ENCODE measurements around the gene CHST2. TPM values are rescaled to one million over a fixed set of nuclear protein-coding genes. Genes with fewer than 3 reads are reported as not detected.

The CHST2 gene
- total RNA-seq, 4 donors from 2014 or later = 3.3 to 10.8 (median 10.2) TPM

GRCh38 chr3:143123353-143123984, 3.9 kb downstream of the CHST2 start:
- H3K9me3 ChIP-seq = no peaks in the 10 kb centered on the region
- no peak for DNase-seq (ENCODE audit: extremely low spot score)
- no peak overlapping the region for H3K4me3 ChIP-seq
- H3K36me3 ChIP-seq = peaks cover 0 to 7% (median 3%) of the 10 kb centered on the region in 4 donors
- WGBS = 73% methylated on average over 7 of the region's 7 CpGs
- TF ChIP-seq POLR2A (IDR thresholded peaks at IDR 0.05; ENCODE audit: low read depth) (no peak), EP300 (IDR thresholded peaks at IDR 0.05) (no peak), CTCF (IDR thresholded peaks at IDR 0.05) (no peak), POLR2AphosphoS5 (IDR thresholded peaks at IDR 0.05) (no peak)
- H3K27ac ChIP-seq (replicated peaks in 1 of 4) = no peak overlapping the region
- intact Hi-C loops (cut with DNase I) = loop anchor here (10.0 kb wide), 1 partner anchor 551 kb away; no protein-coding TSS in a partner anchor
- peaks cover 10 to 39% (median 28%) of the 10 kb centered on the region in 4 donors for H3K4me1 ChIP-seq
- H3K27me3 ChIP-seq = peaks cover 0 to 27% (median 3%) of the 10 kb centered on the region in 4 donors

GRCh38 chr3:143124601-143125520, 5.3 kb downstream of the CHST2 start:
- intact Hi-C loops (cut with DNase I) = loop anchor here (10.0 kb wide), 1 partner anchor 550 kb away; no protein-coding TSS in a partner anchor
- TF ChIP-seq EP300 (IDR thresholded peaks at IDR 0.05) = no peak
- no peak for TF ChIP-seq CTCF (IDR thresholded peaks at IDR 0.05)
- TF ChIP-seq POLR2AphosphoS5 (IDR thresholded peaks at IDR 0.05) = no peak
- TF ChIP-seq POLR2A (IDR thresholded peaks at IDR 0.05; ENCODE audit: low read depth) = no peak
- 53% methylated on average over 9 of the region's 9 CpGs for WGBS
- no peak for DNase-seq (ENCODE audit: extremely low spot score)
- Histone ChIP-seq H3K36me3 (peaks cover 0 to 7% (median 3%) of the 10 kb centered on the region in 4 donors), H3K4me1 (peaks cover 6 to 30% (median 19%) of the 10 kb centered on the region in 4 donors), H3K4me3 (no peak overlapping the region), H3K27me3 (peaks cover 0 to 24% (median 3%) of the 10 kb centered on the region in 4 donors), H3K27ac (replicated peaks in 1 of 4) (no peak overlapping the region), H3K9me3 (no peaks in the 10 kb centered on the region)

GRCh38 chr3:143127801-143128200, 8.2 kb downstream of the CHST2 start:
- TF ChIP-seq CTCF (IDR thresholded peaks at IDR 0.05) (no peak), POLR2AphosphoS5 (IDR thresholded peaks at IDR 0.05) (no peak), POLR2A (IDR thresholded peaks at IDR 0.05; ENCODE audit: low read depth) (no peak), EP300 (IDR thresholded peaks at IDR 0.05) (no peak)
- Histone ChIP-seq H3K4me1 (peaks cover 0 to 8% (median 3%) of the 10 kb centered on the region in 4 donors), H3K4me3 (no peak overlapping the region), H3K27me3 (no peaks in the 10 kb centered on the region), H3K9me3 (no peaks in the 10 kb centered on the region), H3K36me3 (no peaks in the 10 kb centered on the region), H3K27ac (replicated peaks in 1 of 4) (no peak overlapping the region)
- WGBS = 94% methylated on average over 3 of the region's 3 CpGs
- DNase-seq (ENCODE audit: extremely low spot score) = no peak
- intact Hi-C loops (cut with DNase I) = loop anchor here (10.0 kb wide), 1 partner anchor 547 kb away; no protein-coding TSS in a partner anchor

DNA sequence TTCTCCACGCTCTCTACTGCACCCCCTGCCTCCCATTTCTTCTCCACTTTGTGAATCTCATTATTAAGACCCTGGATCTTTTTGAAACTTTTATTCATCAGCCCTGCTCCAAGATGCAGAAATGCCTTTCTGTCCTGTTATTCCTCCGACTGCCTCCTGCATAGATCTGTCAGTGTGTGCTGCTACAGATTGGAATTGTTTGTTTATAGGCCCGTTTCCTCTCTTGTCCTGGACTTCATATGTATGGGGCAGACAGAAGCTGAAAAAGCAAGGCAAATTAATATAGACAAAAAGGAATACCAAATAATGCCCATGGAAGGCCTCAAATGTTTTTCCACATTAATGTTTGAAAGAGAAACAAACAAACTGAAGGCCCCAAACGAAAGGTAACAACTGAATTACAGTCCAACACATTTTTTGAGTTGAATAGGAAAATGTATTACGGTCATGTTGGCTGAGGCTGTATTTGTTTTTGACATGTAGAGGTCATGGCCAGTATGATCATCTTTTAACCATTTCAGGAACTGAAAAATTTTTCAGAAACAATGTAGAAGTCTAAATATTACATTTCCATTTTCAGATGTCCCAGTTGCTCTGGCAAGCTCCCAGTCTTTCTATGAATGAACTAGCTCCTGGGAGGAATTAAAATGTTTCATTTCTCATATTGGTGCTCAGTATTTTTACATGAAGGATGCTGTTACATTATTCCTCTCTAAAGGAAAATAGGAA, 8.8 kb downstream of the CHST2 start:
- WGBS = 62% methylated on average over 5 of the region's 5 CpGs

More for the DNA sequence above, 8.8 kb downstream of the CHST2 start:
- intact Hi-C loops (cut with DNase I) = loop anchor here (10.0 kb wide), 1 partner anchor 546 kb away; no protein-coding TSS in a partner anchor
- Histone ChIP-seq H3K27me3 (no peaks in the 10 kb centered on the region), H3K4me3 (no peak overlapping the region), H3K4me1 (peaks cover 0 to 8% (median 3%) of the 10 kb centered on the region in 4 donors), H3K27ac (replicated peaks in 1 of 4) (no peak overlapping the region), H3K36me3 (no peaks in the 10 kb centered on the region), H3K9me3 (no peaks in the 10 kb centered on the region)
- DNase-seq (ENCODE audit: extremely low spot score) = no peak
- no peak for TF ChIP-seq POLR2AphosphoS5 (IDR thresholded peaks at IDR 0.05)
- TF ChIP-seq CTCF (IDR thresholded peaks at IDR 0.05) = no peak
- TF ChIP-seq POLR2A (IDR thresholded peaks at IDR 0.05; ENCODE audit: low read depth) = no peak
- TF ChIP-seq EP300 (IDR thresholded peaks at IDR 0.05) = no peak

Measured in esophagus muscularis mucosa (tissue), 4 donors.